Spinal cord (tissue), 10 donors: ENCODE measurements around the gene CADPS2. TPM values are rescaled to one million over a fixed set of nuclear protein-coding genes. Genes with fewer than 3 reads are reported as not detected.
A peak's percentile ranks its signal among the peaks of the same experiment; 100 is the strongest.

Experiments used
- DNase-seq, 6 donors: peaks; one replicate each; pipeline versions ENCODE4 v3.0.0 to v3.0.0-alpha.2; 2013 to 2015; ENCODE audit warnings: low spot score in 6 of 6, low read depth in 4 of 6
- H3K27ac ChIP-seq: one replicate; pipeline ENCODE4 v1.5.1; 2013; ENCODE audit warnings: low read depth, low read length, control low read depth
- H3K27me3 ChIP-seq: one replicate; pipeline ENCODE4 v1.6.1; 2013; ENCODE audit warnings: low read length; ENCODE audit not compliant: control insufficient read depth, insufficient read depth
- H3K36me3 ChIP-seq: one replicate; pipeline ENCODE4 v1.6.1; 2013; ENCODE audit warnings: low read length; ENCODE audit not compliant: control insufficient read depth, insufficient read depth
- H3K4me1 ChIP-seq: one replicate; pipeline ENCODE4 v1.6.1; 2013; ENCODE audit warnings: low read length; ENCODE audit not compliant: control insufficient read depth, insufficient read depth
- H3K4me3 ChIP-seq: one replicate; pipeline ENCODE4 v1.5.1; 2013; ENCODE audit warnings: low read depth, low read length, control low read depth
- H3K9me3 ChIP-seq: one replicate; pipeline ENCODE4 v1.6.1; 2013; ENCODE audit warnings: low read length; ENCODE audit not compliant: control insufficient read depth, insufficient read depth
- WGBS: methylation state at CpG from one replicate; pipeline ENCODE4 v1.1.5; 2013; ENCODE audit warnings: missing lambda C conversion rate; ENCODE audit not compliant: insufficient coverage; 5-methylcytosine and 5-hydroxymethylcytosine counted together
- polyA plus RNA-seq, 2 donors: library from polyadenylated mRNA; unstranded; fragments of 120-200 nt; gene quantifications; one replicate each; pipeline ENCODE4 v1.2.1, GENCODE V29; 2013; ENCODE audit not compliant: insufficient read length in 2 of 2
- total RNA-seq, 2 donors: library from RNA; depleted of rRNA in 1 of 2; stranded (reverse); fragments of 120-200 nt in 1 of 2; fragments of >200 nt in 1 of 2; gene quantifications; one replicate each; pipeline versions ENCODE4 v1.2.3 to v1.2.4, GENCODE V29; 2013 to 2014
- donor health status: healthy.

The CADPS2 gene
- total and polyA plus RNA-seq, 4 donors, result 18.7 to 40.5 (median 30.4) TPM

DNA sequence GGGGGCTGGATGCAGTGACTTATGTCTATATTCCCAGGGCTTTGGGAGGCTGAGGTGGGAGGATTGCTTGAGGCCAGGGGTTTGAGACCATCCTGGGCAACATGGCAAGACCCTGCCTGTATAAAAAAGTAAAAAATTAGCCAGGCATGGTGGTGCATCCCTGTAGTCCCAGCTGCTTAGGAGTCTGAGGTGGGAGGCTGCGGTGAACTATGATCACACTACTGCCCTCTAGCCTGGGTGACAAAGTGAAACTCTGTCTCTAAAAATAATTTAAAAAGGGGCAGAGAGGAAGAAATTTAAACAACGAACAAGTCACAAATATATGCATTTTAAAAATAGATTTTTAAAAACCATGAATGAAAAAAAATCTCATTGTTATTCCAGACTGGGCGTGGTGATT lies 535.6 kb downstream of the CADPS2 start:
- H3K4me1 ChIP-seq, result no peaks in the 10 kb centered on the region
- WGBS, result no CpG with 5 or more reads among the region's 3 CpGs
- H3K27me3 ChIP-seq, result no peaks in the 10 kb centered on the region
- H3K36me3 ChIP-seq, result no peaks in the 10 kb centered on the region
- no peak overlapping the region for H3K4me3 ChIP-seq
- no peak overlapping the region for H3K27ac ChIP-seq
- no peaks in the 10 kb centered on the region for H3K9me3 ChIP-seq
- no peak for DNase-seq

- no peaks in the 10 kb centered on the region for H3K27me3 ChIP-seq
- no peaks in the 10 kb centered on the region for H3K9me3 ChIP-seq
- H3K27ac ChIP-seq, result no peak overlapping the region
- DNase-seq, result no peak
- H3K36me3 ChIP-seq, result no peaks in the 10 kb centered on the region
- no CpG with 5 or more reads among the region's 1 CpG for WGBS
- no peaks in the 10 kb centered on the region for H3K4me1 ChIP-seq
- no peak overlapping the region for H3K4me3 ChIP-seq
Measured at GRCh38 chr7:122344303-122344620, 542.0 kb downstream of the CADPS2 start.

- Histone ChIP-seq H3K36me3 (no peaks in the 10 kb centered on the region), H3K4me1 (no peaks in the 10 kb centered on the region), H3K9me3 (no peaks in the 10 kb centered on the region), H3K4me3 (no peak overlapping the region), H3K27me3 (no peaks in the 10 kb centered on the region), H3K27ac (no peak overlapping the region)
- DNase-seq, result no peak
- WGBS, result 82% methylated on average over 3 of the region's 7 CpGs
Measured at GRCh38 chr7:122343601-122344302, 542.5 kb downstream of the CADPS2 start.

DNA sequence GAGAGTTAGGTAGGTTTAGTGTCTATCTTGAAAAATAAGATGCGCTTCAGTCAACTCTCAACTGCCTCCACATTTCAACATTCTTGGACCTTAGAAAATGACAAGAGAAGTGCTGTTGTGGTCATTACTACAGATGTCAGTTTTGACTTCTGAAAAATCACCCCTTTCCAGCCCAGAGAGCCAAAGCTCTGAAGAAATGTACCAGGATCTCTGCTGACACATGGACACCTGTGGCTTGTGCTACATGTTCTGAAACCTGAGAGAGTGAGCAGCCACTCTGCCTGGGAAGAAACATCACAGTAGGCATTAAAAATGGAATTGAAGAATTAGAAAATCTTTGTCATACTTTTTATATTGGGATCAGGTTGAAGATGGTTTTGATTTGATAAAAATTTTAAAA lies 545.8 kb downstream of the CADPS2 start:
- DNase-seq, result no peak

GRCh38 chr7:122339145-122339904 lies 546.9 kb downstream of the CADPS2 start:
- Histone ChIP-seq H3K36me3 (no peaks in the 10 kb centered on the region), H3K4me1 (no peaks in the 10 kb centered on the region)
- no CpG with 5 or more reads among the region's 6 CpGs for WGBS

More for the DNA sequence above, 545.8 kb downstream of the CADPS2 start:
- Histone ChIP-seq H3K9me3 (no peaks in the 10 kb centered on the region), H3K4me1 (no peaks in the 10 kb centered on the region), H3K4me3 (no peak overlapping the region), H3K27me3 (no peaks in the 10 kb centered on the region), H3K27ac (no peak overlapping the region), H3K36me3 (no peaks in the 10 kb centered on the region)
- WGBS, result no CpG with 5 or more reads among the region's 1 CpG

GRCh38 chr7:122337011-122337410 lies 549.2 kb downstream of the CADPS2 start:
- no peak overlapping the region for H3K4me3 ChIP-seq
- peaks cover 3% of the 10 kb centered on the region for H3K27me3 ChIP-seq
- H3K27ac ChIP-seq, result no peak overlapping the region
- H3K9me3 ChIP-seq, result no peaks in the 10 kb centered on the region
- peak in 2 of 6 donors; percentile 27 to 68 for DNase-seq
- H3K36me3 ChIP-seq, result no peaks in the 10 kb centered on the region
- 60% methylated on average over 1 of the region's 2 CpGs for WGBS
- H3K4me1 ChIP-seq, result no peaks in the 10 kb centered on the region

More at GRCh38 chr7:122339145-122339904, 546.9 kb downstream of the CADPS2 start:
- H3K9me3 ChIP-seq, result no peaks in the 10 kb centered on the region
- H3K4me3 ChIP-seq, result no peak overlapping the region
- H3K27me3 ChIP-seq, result peaks cover under 1% of the 10 kb centered on the region
- DNase-seq, result no peak
- H3K27ac ChIP-seq, result no peak overlapping the region

- H3K27ac ChIP-seq, result no peak overlapping the region
- DNase-seq, result peak in 2 of 6 donors; percentile 30 to 48
- no peaks in the 10 kb centered on the region for H3K36me3 ChIP-seq
Measured at GRCh38 chr7:122329145-122329802, 557.0 kb downstream of the CADPS2 start.

DNA sequence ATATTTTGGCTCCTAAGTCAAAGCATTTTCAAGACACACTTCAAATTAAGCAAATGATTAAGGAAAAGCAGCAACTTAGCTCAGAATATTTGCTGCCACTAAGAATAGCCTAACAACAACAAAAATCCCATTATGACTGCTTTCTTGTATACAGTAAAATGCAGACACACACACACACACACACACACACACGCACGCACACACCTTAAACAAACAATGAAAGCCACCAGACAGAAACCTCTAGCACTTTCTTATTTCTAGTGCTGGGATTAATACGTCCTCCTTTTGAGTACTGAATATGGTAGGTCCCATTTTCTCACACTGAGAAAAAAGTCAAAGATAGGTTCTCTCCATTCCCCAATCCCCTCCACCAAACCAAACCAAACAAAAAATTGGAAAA lies 558.3 kb downstream of the CADPS2 start:
- no peak overlapping the region for H3K4me3 ChIP-seq
- H3K36me3 ChIP-seq, result no peaks in the 10 kb centered on the region
- peaks cover 3% of the 10 kb centered on the region for H3K27me3 ChIP-seq
- H3K27ac ChIP-seq, result no peak overlapping the region
- no peaks in the 10 kb centered on the region for H3K9me3 ChIP-seq
- no peak for DNase-seq
- WGBS, result no CpG with 5 or more reads among the region's 3 CpGs
- H3K4me1 ChIP-seq, result no peaks in the 10 kb centered on the region

More at GRCh38 chr7:122329145-122329802, 557.0 kb downstream of the CADPS2 start:
- no peak overlapping the region for H3K4me3 ChIP-seq
- WGBS, result 31% methylated on average over 4 of the region's 8 CpGs
- no peaks in the 10 kb centered on the region for H3K4me1 ChIP-seq
- H3K27me3 ChIP-seq, result peaks cover 5% of the 10 kb centered on the region
- H3K9me3 ChIP-seq, result no peaks in the 10 kb centered on the region

GRCh38 chr7:122316467-122317388 lies 569.5 kb downstream of the CADPS2 start:
- WGBS, result 1% methylated on average over 65 of the region's 71 CpGs

More at GRCh38 chr7:122316467-122317388, 569.5 kb downstream of the CADPS2 start:
- no peaks in the 10 kb centered on the region for H3K36me3 ChIP-seq
- H3K27me3 ChIP-seq, result peaks cover 73% of the 10 kb centered on the region
- H3K4me3 ChIP-seq, result no peak overlapping the region
- DNase-seq, result peak in 2 of 6 donors; percentile 33 to 53
- no peak overlapping the region for H3K27ac ChIP-seq
- peaks cover 23% of the 10 kb centered on the region for H3K4me1 ChIP-seq
- H3K9me3 ChIP-seq, result no peaks in the 10 kb centered on the region
